CD8-positive, alpha-beta memory T cell (primary cell): ENCODE data around the gene CA10. TPM values are rescaled to one million over a fixed set of nuclear protein-coding genes. Genes with fewer than 3 reads are reported as not detected.

Experiments used
- CTCF ChIA-PET: fragments of 350-600 bp; sonication (Branson Sonifier 250); formaldehyde crosslinking; loops from one replicate; lab custom pipeline; 2021; ENCODE audit warnings: antibody characterized with exemption; lab: Charles Lee
- POLR2A ChIA-PET: fragments of 350-600 bp; sonication (Branson Sonifier 250); formaldehyde crosslinking; loops from one replicate; lab custom pipeline; 2021; ENCODE audit warnings: antibody characterized with exemption; lab: Charles Lee
- DNase-seq, 5 donors: peaks; one replicate each; pipeline versions ENCODE4 v3.0.0 to v3.0.0-alpha.2; 2020 to 2022; ENCODE audit warnings: mixed read lengths in 1 of 5
- H3K27ac ChIP-seq: one replicate; pipeline ENCODE4 v1.7.0; 2013; ENCODE audit warnings: low read depth, mild to moderate bottlenecking, low read length, moderate library complexity
- H3K27me3 ChIP-seq: 2 replicates; pipeline ENCODE4 v1.7.0; 2013; ENCODE audit warnings: low read length, mild to moderate bottlenecking; ENCODE audit not compliant: insufficient read depth, poor library complexity, severe bottlenecking
- H3K36me3 ChIP-seq: 2 replicates; pipeline ENCODE4 v1.7.0; 2013; ENCODE audit warnings: mild to moderate bottlenecking, low read length, moderate library complexity; ENCODE audit not compliant: insufficient read depth
- H3K4me1 ChIP-seq: 2 replicates; pipeline ENCODE4 v1.7.0; 2013; ENCODE audit warnings: mild to moderate bottlenecking, low read length, moderate library complexity; ENCODE audit not compliant: insufficient read depth
- H3K4me3 ChIP-seq: 2 replicates; pipeline ENCODE4 v1.7.0; 2013; ENCODE audit warnings: mild to moderate bottlenecking, low read length
- H3K9me3 ChIP-seq: 2 replicates; pipeline ENCODE4 v1.7.0; 2013; ENCODE audit warnings: mild to moderate bottlenecking, low read length
- H3K27ac Mint-ChIP-seq, 8 donors: one replicate each; pipeline ENCODE4 v1.8.0; 2020 to 2021; ENCODE audit warnings: mixed read lengths in 8 of 8, mild to moderate bottlenecking in 6 of 8, inconsistent platforms in 3 of 8, moderate library complexity in 3 of 8
- H3K27me3 Mint-ChIP-seq, 2 donors: one replicate each; pipeline ENCODE4 v1.8.0; 2020 to 2021; ENCODE audit warnings: mixed read lengths in 2 of 2, mild to moderate bottlenecking in 1 of 2, moderate library complexity in 1 of 2
- H3K36me3 Mint-ChIP-seq, 3 donors: one replicate each; pipeline ENCODE4 v1.8.0; 2020 to 2021; ENCODE audit warnings: mixed read lengths in 3 of 3, inconsistent platforms in 1 of 3, mild to moderate bottlenecking in 1 of 3
- H3K4me1 Mint-ChIP-seq, 3 donors: one replicate each; pipeline ENCODE4 v1.8.0; 2020 to 2021; ENCODE audit warnings: mixed read lengths in 3 of 3, inconsistent platforms in 1 of 3, mild to moderate bottlenecking in 1 of 3
- H3K4me3 Mint-ChIP-seq, 7 donors: one replicate each; pipeline ENCODE4 v1.8.0; 2020 to 2021; ENCODE audit warnings: mixed read lengths in 7 of 7, mild to moderate bottlenecking in 6 of 7, moderate library complexity in 4 of 7, inconsistent platforms in 2 of 7
- H3K9me3 Mint-ChIP-seq, 5 donors: one replicate each; pipeline ENCODE4 v1.8.0; 2020 to 2022; ENCODE audit warnings: mixed read lengths in 5 of 5, mild to moderate bottlenecking in 3 of 5, moderate library complexity in 2 of 5, inconsistent platforms in 1 of 5
- polyA plus RNA-seq: library from polyadenylated mRNA; unstranded; fragments of 300-500 nt; fragmentation: Illumina TruSeq; gene quantifications from one replicate; pipeline ENCODE4 v1.2.3, GENCODE V29; 2021
- total RNA-seq, 2 experiments: library from RNA; stranded (reverse); gene quantifications; one replicate each; pipeline ENCODE4 v1.2.3, GENCODE V29; 2021

CA10 gene
- total and polyA plus RNA-seq, 3 experiments from 2014 or later = 0.18 TPM; not detected in 2

DNA sequence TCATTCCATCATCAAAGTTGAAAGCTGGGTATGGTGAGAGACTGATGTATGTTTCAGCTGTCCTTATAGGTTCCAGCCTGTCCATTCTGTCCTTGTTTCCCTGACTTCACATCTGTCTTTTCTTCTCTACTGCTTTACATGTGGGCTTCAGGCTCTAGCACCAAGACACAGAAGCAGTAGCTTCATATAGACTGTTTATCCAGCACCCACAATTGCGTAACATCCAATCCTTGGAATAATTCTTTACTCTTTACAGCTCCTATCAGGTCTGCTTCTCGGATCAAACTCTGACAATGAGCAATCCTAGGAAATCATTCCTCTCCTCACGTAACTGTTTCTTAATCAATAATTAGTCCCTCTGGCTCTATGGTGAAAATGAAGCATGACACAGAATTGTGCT, 158.9 kb downstream of the CA10 start:
- POLR2A ChIA-PET = no interaction called here
- no peaks in the 10 kb centered on the region for H3K4me1 Mint-ChIP-seq
- peaks cover 0 to 1% of the 10 kb centered on the region in 2 donors for H3K27me3 Mint-ChIP-seq
- no peak for DNase-seq
- Histone ChIP-seq H3K27ac (no peak overlapping the region), H3K4me3 (no peak overlapping the region), H3K9me3 (no peaks in the 10 kb centered on the region), H3K4me1 (no peaks in the 10 kb centered on the region), H3K36me3 (no peaks in the 10 kb centered on the region), H3K27me3 (no peaks in the 10 kb centered on the region)
- CTCF ChIA-PET = no interaction called here
- peaks cover 0 to 6% (median 2%) of the 10 kb centered on the region in 5 donors for H3K9me3 Mint-ChIP-seq
- no peak overlapping the region for H3K4me3 Mint-ChIP-seq
- no peak overlapping the region for H3K27ac Mint-ChIP-seq
- H3K36me3 Mint-ChIP-seq = no peaks in the 10 kb centered on the region

DNA sequence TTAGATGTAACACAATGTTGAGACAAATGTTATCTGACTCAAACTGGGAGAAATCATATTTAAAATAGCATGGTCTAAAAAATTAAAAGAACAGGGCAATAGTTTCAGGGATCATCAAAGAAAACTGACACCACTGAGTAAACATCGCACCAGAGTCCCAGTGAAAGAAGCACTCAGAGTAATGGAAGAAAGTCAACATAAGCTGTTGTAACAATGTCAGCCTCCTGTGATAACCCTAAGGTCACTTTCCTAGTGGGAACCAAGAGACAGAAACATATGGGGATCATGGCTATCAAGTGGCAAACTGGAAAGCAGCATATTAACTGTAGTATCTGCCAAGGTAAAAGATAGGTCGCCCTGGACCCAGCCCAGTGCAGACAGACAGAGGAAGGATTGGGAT, 160.8 kb downstream of the CA10 start:
- ChIA-PET CTCF (no interaction called here), POLR2A (no interaction called here)
- DNase-seq = no peak
- H3K36me3 ChIP-seq = no peaks in the 10 kb centered on the region
- Mint-ChIP-seq H3K4me3 (no peak overlapping the region), H3K27ac (no peak overlapping the region), H3K36me3 (no peaks in the 10 kb centered on the region), H3K9me3 (peaks cover 0 to 6% (median 0%) of the 10 kb centered on the region in 5 donors), H3K4me1 (no peaks in the 10 kb centered on the region), H3K27me3 (peaks cover 0 to 1% of the 10 kb centered on the region in 2 donors)
- H3K27ac ChIP-seq = no peak overlapping the region
- no peaks in the 10 kb centered on the region for H3K9me3 ChIP-seq
- H3K27me3 ChIP-seq = no peaks in the 10 kb centered on the region
- H3K4me3 ChIP-seq = no peak overlapping the region
- no peaks in the 10 kb centered on the region for H3K4me1 ChIP-seq

DNA sequence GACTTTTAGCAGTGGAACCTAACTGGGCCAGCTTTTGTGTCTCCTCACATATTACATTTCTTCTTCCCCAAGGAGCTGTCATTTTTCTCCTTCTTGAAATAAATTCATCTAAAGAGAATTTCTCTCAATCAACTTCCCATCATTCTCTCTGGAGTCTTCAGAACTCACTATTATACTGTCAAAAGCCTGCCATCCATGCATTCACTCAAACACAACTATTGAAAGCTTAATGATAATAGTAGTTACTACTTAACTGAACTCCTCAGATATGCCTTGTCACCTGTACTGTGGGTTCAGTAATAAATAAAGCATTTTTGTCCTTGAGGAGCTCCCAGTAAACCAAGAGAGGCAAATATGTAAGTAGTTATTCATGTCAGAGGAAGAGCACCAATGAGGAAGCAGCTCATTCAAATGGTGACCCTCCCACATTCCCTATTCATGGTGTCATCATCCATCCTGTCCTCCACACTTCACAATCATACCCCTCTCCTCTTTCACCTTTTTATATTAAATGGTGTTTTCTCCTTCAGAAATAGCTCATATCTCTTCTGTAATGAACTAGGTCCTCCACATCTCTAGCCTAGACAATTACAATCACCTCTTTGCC, 162.6 kb downstream of the CA10 start:
- Mint-ChIP-seq H3K4me1 (no peaks in the 10 kb centered on the region), H3K27ac (no peak overlapping the region), H3K9me3 (peaks cover 0 to 6% (median 2%) of the 10 kb centered on the region in 5 donors), H3K4me3 (no peak overlapping the region), H3K27me3 (peaks cover 0 to 1% of the 10 kb centered on the region in 2 donors), H3K36me3 (no peaks in the 10 kb centered on the region)
- Histone ChIP-seq H3K4me3 (no peak overlapping the region), H3K27me3 (no peaks in the 10 kb centered on the region), H3K4me1 (no peaks in the 10 kb centered on the region), H3K36me3 (no peaks in the 10 kb centered on the region), H3K9me3 (no peaks in the 10 kb centered on the region), H3K27ac (no peak overlapping the region)
- POLR2A ChIA-PET = no interaction called here
- CTCF ChIA-PET = no interaction called here
- no peak for DNase-seq

DNA sequence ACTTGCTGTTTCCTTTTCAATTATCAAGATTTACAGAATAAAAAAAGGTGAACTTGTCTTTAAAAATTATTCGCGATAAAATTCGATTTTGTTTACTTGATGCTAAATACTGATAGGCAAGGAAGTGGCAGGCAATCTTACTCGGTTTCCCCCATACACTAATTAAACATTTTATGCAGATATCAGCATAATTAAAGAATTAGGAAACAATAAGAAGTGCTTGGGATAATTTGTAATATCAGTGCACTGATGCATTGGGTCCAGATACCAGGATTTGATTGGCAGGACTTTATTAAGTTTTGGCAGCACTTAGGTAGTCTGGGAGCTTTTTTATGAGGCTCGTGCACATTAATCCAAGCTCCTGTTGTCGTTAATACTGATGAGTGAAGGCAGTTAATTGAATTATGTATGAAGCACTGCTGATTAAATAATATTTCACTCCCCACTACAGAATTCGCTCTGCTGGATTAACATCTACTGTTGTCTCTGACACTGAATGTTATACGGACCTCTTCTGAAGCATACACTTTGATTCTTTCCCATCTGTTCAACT, 165.6 kb downstream of the CA10 start:
- H3K9me3 Mint-ChIP-seq = peaks cover 0 to 7% (median 2%) of the 10 kb centered on the region in 5 donors
- Histone ChIP-seq H3K36me3 (no peaks in the 10 kb centered on the region), H3K27ac (no peak overlapping the region), H3K4me1 (no peaks in the 10 kb centered on the region), H3K9me3 (no peaks in the 10 kb centered on the region), H3K4me3 (no peak overlapping the region), H3K27me3 (no peaks in the 10 kb centered on the region)
- H3K27me3 Mint-ChIP-seq = peaks cover 0 to 1% of the 10 kb centered on the region in 2 donors
- no peak overlapping the region for H3K4me3 Mint-ChIP-seq
- ChIA-PET CTCF (no interaction called here), POLR2A (no interaction called here)
- no peak for DNase-seq
- no peaks in the 10 kb centered on the region for H3K4me1 Mint-ChIP-seq
- H3K36me3 Mint-ChIP-seq = no peaks in the 10 kb centered on the region
- H3K27ac Mint-ChIP-seq = no peak overlapping the region

DNA sequence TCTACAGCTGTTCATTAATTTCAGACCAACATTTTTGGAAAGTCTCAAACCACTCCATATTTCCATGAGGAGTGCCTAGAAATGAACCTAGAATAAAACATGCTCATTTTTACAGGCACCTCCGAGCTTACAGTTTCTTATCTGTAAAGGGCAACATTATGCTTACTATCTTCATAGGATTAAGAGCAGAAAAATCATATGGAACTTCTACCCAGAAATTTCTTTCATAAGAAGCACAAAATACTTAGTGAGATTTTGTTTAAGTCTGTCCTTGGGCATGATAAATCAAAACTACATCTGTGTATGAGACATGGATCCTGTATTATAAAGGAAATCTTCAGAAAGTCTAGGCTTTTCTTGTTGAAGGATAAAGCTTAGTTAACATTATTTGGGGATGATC, 187.4 kb downstream of the CA10 start:
- no peak overlapping the region for H3K4me3 Mint-ChIP-seq
- H3K4me3 ChIP-seq = no peak overlapping the region
- H3K27ac Mint-ChIP-seq = no peak overlapping the region
- H3K9me3 Mint-ChIP-seq = peaks cover 0 to 16% (median 5%) of the 10 kb centered on the region in 5 donors
- POLR2A ChIA-PET = no interaction called here
- no peaks in the 10 kb centered on the region for H3K36me3 Mint-ChIP-seq
- CTCF ChIA-PET = no interaction called here
- H3K4me1 ChIP-seq = no peaks in the 10 kb centered on the region
- peaks cover 0 to 3% of the 10 kb centered on the region in 2 donors for H3K27me3 Mint-ChIP-seq
- no peaks in the 10 kb centered on the region for H3K36me3 ChIP-seq
- no peak for DNase-seq
- H3K27me3 ChIP-seq = no peaks in the 10 kb centered on the region
- no peak overlapping the region for H3K27ac ChIP-seq
- H3K4me1 Mint-ChIP-seq = no peaks in the 10 kb centered on the region
- no peaks in the 10 kb centered on the region for H3K9me3 ChIP-seq

DNA sequence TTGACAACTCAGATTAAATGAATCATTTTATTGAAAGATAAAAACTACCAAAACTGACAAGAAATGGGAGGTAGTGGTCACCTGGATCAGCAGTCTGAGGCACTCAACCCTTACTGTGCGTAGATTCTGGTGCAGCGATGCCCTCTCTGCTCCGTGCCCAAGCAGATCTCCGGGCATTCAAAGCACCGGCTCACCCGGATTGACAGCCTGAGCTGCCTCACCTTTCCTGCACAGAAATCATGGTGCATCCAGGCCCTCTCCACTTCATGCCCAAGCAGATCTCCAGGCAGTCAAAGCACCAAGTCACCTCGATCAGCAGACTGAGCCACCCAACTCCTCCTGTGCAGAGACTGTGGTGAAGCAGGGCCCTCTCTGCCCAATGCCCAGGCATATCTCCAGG, 196.8 kb downstream of the CA10 start:
- ChIA-PET CTCF (no interaction called here), POLR2A (no interaction called here)
- Mint-ChIP-seq H3K4me3 (no peak overlapping the region), H3K9me3 (peaks cover 14 to 32% (median 28%) of the 10 kb centered on the region in 5 donors), H3K27me3 (peaks cover 0 to 2% of the 10 kb centered on the region in 2 donors), H3K27ac (no peak overlapping the region), H3K36me3 (no peaks in the 10 kb centered on the region), H3K4me1 (no peaks in the 10 kb centered on the region)
- H3K9me3 ChIP-seq = no peaks in the 10 kb centered on the region
- DNase-seq = no peak
- H3K36me3 ChIP-seq = no peaks in the 10 kb centered on the region
- H3K4me1 ChIP-seq = no peaks in the 10 kb centered on the region
- no peak overlapping the region for H3K27ac ChIP-seq
- no peaks in the 10 kb centered on the region for H3K27me3 ChIP-seq
- no peak overlapping the region for H3K4me3 ChIP-seq

DNA sequence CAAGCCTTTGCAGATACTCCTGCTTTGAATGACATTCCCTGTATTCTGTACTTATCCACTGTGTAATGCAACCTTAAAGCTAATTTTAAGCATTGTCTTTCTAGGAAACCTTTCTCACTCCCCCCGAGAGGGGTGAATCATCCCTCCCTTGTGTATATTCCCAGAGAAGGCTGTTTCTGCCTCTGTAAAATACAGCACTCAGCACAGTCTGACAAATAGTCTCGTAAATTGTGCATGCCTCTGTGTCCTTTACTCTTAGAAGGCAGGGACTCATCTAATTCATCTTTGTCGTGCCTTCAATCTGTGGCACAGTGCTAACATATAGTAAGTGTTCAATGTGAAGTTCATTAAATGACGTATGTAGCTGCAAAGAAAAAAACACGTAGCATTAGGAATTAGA, 200.7 kb downstream of the CA10 start:
- POLR2A ChIA-PET = no interaction called here
- H3K27ac ChIP-seq = no peak overlapping the region
- no peaks in the 10 kb centered on the region for H3K36me3 Mint-ChIP-seq

DNA sequence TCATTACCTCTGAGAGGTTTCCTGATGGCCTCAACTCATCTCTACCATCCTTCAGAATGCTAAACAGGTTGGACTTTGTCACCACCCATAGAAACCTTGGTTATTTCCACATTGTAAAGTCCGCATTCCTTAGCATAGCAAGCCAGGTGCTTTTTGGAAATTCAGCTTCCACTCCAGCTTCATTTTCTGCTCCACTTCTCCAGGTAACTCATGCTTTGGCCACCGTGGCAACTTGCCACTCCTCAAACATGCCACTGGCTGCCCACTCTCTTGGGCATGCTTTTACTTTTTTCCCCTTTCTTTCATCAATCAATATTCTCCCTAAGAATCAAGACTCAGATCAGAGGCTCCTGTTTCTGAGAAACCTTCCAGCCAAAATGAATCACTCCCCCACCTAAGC, 203.3 kb downstream of the CA10 start:
- H3K27me3 ChIP-seq = no peaks in the 10 kb centered on the region
- no peak overlapping the region for H3K27ac ChIP-seq
- Mint-ChIP-seq H3K36me3 (no peaks in the 10 kb centered on the region), H3K9me3 (peaks cover 3 to 7% (median 3%) of the 10 kb centered on the region in 5 donors), H3K4me3 (no peak overlapping the region), H3K4me1 (no peaks in the 10 kb centered on the region), H3K27ac (no peak overlapping the region), H3K27me3 (peaks cover 0 to 2% of the 10 kb centered on the region in 2 donors)
- ChIA-PET POLR2A (no interaction called here), CTCF (no interaction called here)
- no peaks in the 10 kb centered on the region for H3K36me3 ChIP-seq
- H3K9me3 ChIP-seq = no peaks in the 10 kb centered on the region
- H3K4me1 ChIP-seq = no peaks in the 10 kb centered on the region
- H3K4me3 ChIP-seq = no peak overlapping the region
- DNase-seq = no peak

More for the DNA sequence above, 200.7 kb downstream of the CA10 start:
- Mint-ChIP-seq H3K4me1 (no peaks in the 10 kb centered on the region), H3K4me3 (no peak overlapping the region), H3K27me3 (peaks cover 0 to 2% of the 10 kb centered on the region in 2 donors), H3K27ac (no peak overlapping the region), H3K9me3 (peaks cover under 1 to 16% (median 12%) of the 10 kb centered on the region in 5 donors)
- CTCF ChIA-PET = no interaction called here
- H3K4me1 ChIP-seq = no peaks in the 10 kb centered on the region
- no peak for DNase-seq
- no peaks in the 10 kb centered on the region for H3K36me3 ChIP-seq
- H3K4me3 ChIP-seq = no peak overlapping the region
- no peaks in the 10 kb centered on the region for H3K9me3 ChIP-seq
- no peaks in the 10 kb centered on the region for H3K27me3 ChIP-seq
